Measurements from ENCODE around the gene GMPPA.

Gene GMPPA

GRCh38 chr2:219547621-219548020 lies 48.9 kb downstream of the GMPPA start:
- no peak overlapping the region for H3K4me3 ChIP-seq (ENCODE audit: low read depth, low read length)
- no peak for DNase-seq (ENCODE audit: low read depth)
- TF ChIP-seq CTCF (IDR thresholded peaks at IDR 0.05; ENCODE audit: insufficient read depth, low read depth, low read length, missing control alignments) = no peak

- DNase-seq (ENCODE audit: low read depth) = no peak
- H3K4me3 ChIP-seq (ENCODE audit: low read depth, low read length) = no peak overlapping the region
- no peak for TF ChIP-seq CTCF (IDR thresholded peaks at IDR 0.05; ENCODE audit: insufficient read depth, low read depth, low read length, missing control alignments)
These were observed 50.3 kb downstream of the GMPPA start for GRCh38 chr2:219548990-219549389.

- no peak for DNase-seq (ENCODE audit: low read depth)
- no peak overlapping the region for H3K4me3 ChIP-seq (ENCODE audit: low read depth, low read length)
- no peak for TF ChIP-seq CTCF (IDR thresholded peaks at IDR 0.05; ENCODE audit: insufficient read depth, low read depth, low read length, missing control alignments)
These were observed 50.9 kb downstream of the GMPPA start for GRCh38 chr2:219549619-219550018.

GRCh38 chr2:219551441-219552381 lies 53.0 kb downstream of the GMPPA start:
- H3K4me3 ChIP-seq (ENCODE audit: low read depth, low read length) = peak overlapping the region; percentile 45; the same call in 1 of the 2 replicates
- no peak for TF ChIP-seq CTCF (IDR thresholded peaks at IDR 0.05; ENCODE audit: insufficient read depth, low read depth, low read length, missing control alignments)
- no peak for DNase-seq (ENCODE audit: low read depth)

- DNase-seq (ENCODE audit: low read depth) = peak; percentile 76
- peak overlapping the region; percentile 45 for H3K4me3 ChIP-seq (ENCODE audit: low read depth, low read length)
- no peak for TF ChIP-seq CTCF (IDR thresholded peaks at IDR 0.05; ENCODE audit: insufficient read depth, low read depth, low read length, missing control alignments)
These were observed 53.9 kb downstream of the GMPPA start for GRCh38 chr2:219552382-219553167.

GRCh38 chr2:219553168-219553417 lies 54.4 kb downstream of the GMPPA start:
- no peak for TF ChIP-seq CTCF (IDR thresholded peaks at IDR 0.05; ENCODE audit: insufficient read depth, low read depth, low read length, missing control alignments)
- no peak for DNase-seq (ENCODE audit: low read depth)
- H3K4me3 ChIP-seq (ENCODE audit: low read depth, low read length) = no peak overlapping the region
